Activated T-helper 9 cell treated with anti-CD3 and anti-CD28 coated beads, Interleukin-2, amount 50 U/mL, for 16 hours (primary cell): ENCODE measurements around the gene SEMA3D.

Experiments
- DNase-seq: peaks from one replicate; pipeline ENCODE4 v3.0.0-alpha.2; 2020; ENCODE audit warnings: low read depth

SEMA3D gene

DNA sequence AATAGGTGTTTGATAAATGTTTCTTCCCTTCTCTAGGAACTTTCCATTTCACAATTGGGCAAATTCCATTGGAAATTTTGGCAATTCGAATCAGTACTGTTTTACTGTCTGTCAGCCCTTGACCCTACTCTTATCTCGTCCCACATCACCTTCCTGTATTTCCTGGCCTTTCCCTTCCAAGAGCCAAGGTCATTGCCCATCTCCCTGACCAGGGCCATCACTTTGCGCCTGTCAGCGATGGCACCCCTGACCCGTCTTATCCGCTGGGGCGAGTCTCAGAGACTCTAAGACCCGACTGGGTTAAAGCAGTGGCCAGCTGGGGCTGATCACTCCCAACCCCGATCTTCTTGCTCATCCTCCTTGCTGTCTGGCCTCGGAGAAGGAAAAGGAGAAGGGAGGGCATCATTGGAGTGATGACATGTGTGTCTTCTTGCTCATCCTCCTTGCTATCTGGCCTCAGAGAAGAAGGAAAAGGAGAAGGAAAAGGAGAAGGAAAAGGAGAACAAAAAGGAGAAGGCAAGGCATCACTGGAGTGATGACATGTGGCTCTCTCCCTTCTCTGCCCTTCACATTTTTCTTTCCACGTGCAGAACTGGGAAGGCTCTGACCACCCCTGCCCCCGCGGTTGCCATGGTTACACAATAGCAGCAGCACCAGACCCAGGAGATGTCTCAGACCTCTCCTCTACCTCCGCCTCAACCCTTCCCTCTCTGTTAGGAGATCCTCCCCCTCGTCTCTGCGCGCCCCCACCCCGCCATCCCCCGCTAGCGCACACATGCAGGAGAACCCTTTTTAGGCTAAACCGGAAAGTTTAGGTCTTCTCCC is 2.0 kb downstream of the SEMA3D start:
- DNase-seq: no peak

DNA sequence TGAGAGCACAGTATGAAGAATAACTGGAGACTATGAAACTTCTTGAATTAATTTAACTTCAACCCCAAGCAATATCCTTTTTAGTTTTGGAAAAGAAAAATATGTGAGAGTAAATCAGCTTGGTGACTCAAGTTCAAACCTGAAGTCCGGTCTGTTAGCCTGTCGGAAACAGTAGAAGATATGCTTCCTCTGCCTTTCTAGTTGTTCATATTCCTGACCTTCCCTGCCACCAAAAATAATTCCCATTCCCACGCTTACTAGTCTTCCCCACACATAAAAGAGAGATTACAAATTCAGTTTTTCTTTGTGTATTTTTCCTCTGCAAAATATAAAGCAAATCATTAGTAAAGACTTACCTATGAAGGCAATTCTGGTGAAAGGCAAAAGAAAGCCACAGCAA is 3.6 kb downstream of the SEMA3D start:
- no peak for DNase-seq

DNA sequence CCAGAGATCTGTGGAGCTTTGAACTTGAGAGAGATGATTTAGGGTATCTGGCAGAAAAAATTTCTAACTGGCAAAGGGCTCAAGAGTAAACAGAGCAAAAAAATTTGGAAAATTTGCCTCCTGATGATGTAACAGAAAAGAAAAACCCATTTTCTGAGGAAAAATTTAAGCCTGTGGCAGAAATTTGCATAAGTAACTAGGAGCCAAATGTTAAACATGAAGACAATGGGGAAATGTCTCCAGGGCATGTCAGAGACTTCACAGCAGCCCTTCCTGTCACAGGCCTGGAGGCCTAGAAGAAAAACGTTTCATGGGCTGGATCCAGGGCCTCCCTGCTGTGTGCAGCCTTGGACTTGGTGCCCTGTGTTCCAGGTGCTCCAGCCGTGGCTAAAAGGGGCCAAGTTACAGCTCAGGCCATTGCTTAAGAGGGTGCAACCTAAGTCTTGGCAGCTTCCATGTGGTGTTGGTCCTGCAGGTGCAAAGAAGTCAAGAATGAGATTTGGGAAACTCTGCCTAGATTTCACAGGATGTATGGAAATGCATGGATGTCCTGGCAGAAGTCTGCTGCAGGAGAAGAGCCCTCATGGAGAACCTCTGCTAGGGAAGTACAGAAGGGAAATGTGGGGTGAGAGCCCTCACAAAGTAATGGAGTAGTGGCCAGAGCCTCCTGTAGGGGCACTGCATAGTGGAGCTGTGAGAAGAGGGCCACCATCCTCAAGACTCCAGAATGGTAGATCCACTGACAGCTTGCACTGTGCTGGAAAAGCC is 8.1 kb downstream of the SEMA3D start:
- DNase-seq: no peak

DNA sequence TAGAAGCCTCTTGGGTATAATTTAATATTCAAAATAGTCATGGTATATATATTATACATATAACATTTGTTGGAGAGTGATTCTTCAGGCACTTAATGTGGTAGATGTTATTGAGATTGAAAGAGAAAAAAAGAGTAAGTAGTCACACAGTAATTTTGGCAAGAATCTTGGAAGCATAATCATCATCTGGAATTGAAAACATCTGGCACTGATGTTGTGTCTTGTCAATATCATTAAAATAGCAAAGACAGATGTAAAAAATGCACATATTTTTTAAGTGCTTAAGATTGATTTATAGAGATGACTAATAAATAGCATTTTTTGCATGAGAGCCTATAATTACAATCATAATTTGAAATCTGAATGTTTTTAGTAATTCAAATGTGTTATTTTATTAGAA is 9.5 kb downstream of the SEMA3D start:
- no peak for DNase-seq

DNA sequence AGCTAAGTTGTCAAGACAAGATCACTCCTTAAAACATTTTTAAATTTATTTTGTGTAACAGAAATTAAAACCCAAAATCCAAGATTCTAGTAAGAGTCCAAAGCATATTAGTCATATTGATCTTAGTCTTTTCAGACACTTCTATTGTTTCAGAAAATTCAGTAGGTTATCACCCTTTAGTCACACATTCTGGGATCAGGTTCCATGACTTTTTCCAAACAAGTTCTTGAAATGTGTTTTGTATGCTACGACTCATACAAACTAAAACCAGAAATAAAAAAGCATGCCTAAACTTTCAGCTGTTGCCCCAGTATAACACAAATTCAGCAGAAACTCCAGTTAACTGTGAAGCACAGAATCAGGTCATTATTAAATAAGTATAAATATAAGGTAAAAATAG is 10.7 kb downstream of the SEMA3D start:
- DNase-seq: no peak

DNA sequence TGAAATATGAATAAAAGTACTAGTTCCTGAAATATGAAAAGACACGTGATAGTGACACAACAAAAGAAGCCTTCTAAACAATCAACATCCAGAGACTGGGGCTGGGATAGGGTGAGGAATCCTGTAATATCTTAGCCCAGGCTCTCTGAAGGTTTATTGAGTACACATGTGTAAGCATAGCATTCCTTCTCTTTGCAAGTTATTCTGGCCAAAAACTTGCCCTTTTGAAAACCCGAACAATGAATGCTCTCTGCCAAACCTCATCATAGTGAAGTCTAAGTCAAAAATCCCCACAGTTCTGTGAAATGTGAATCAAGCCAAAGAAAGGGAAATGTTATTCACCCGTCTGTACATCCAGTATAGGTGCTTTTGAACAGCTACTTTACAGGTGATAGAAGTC is 11.6 kb downstream of the SEMA3D start:
- no peak for DNase-seq

DNA sequence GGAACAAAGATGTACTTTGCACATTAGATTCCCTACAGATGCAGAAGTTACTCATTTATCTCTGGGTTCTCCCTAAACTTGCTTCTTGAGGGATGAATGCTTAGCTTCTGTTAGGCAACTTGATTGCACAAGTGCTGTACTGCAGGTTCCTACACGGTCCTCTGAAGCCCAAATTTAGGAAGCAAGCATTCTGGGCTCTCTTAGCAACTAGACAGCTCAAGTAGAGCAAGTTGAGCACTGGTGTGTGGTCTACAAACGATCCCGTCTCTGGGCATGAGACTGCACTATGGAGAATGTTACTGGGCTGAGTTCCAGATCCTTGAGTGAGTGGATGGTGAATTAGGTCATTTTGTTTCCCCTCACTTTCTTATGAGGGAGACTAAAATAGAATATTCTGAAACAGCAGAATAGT is 14.3 kb downstream of the SEMA3D start:
- no peak for DNase-seq

DNA sequence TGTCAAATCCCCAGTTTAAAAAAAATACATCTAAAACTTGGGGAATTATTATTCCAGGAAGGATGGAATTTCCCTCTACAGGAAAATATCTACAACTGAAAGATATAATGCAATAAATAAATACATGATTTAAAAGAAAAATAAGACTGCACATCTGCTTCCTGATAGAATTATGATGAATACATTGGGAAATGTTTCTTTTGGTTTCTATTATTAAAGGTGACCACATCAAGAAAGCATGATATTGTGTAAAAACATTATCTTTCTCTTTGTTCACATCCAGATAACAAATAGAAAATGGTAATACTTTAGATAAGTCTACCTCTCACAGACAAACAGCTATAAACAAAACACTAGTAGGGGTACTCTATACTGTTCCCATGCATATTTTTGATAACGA is 19.2 kb downstream of the SEMA3D start:
- DNase-seq: no peak

DNA sequence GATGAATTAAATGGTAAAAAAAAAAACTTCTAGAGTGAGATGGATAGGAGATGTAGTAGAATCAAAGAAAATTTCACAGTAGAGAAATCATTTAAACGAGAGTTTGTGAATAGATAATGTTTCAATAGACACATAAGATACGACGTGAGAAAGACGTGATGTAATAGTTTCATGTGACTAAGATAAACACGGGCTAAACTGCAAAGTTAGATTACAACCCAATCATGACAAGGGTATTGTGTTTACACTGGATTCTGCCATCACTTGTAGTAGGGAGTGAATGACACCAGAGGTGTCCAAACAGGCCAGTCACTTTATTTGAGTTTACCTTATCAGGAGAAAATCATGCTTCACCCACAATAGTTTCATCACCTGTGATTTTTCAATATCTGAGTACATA is 21.6 kb downstream of the SEMA3D start:
- DNase-seq: no peak

DNA sequence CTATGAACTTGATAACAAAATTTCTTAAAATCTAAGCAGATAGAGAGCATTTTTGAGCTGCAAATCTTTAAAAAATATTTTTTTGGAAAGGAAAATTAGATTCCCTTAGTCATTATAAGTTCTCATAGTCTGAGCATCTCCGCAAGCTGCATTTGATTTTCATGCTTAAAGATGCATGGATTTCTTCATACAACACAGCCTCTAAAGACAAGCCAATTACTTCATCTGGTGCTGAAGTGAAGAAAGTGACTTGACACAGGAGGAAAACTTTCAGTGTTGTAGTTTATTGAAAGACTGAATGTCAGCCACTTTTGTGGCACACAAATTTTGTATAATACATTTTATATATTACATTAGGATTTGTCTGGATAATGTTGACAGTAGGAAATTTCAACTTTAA is 22.5 kb downstream of the SEMA3D start:
- DNase-seq: no peak

DNA sequence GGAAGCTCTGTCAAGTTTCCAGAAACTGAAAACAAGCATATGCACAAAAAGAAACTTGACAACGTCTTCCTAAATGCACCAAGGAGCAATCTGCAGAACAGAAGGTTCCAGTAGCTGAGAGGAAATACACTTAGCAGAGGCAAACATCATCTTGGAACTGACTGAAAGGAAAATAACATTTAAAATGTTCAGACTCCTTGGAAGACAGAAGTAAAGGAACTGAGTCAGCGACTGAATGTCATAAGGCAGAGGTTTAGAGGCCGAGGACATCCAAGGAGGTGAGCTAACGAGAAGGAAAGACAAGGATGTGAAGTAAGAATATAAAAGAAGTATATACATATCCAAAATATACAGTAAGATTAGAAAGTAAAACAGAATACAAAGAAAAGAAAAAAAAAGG is 24.1 kb downstream of the SEMA3D start:
- no peak for DNase-seq

DNA sequence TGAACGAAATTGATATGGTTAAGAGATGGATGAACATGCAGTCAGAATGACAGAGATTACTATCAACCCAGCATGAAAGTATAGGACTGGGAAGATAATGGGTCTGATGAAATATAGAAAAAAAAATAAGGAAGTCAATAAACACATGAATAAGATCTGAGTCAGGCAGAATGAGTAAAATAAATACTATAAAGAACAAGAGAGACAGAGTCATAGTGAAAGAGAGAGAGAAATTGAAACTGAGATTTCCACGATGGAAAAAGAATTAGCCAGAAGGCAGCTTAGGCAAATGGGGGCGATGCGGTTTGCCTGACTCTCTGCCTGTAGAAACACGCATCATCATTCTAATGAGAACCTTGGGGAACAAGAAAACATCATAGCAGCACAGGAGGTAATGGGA is 26.6 kb downstream of the SEMA3D start:
- DNase-seq: no peak

DNA sequence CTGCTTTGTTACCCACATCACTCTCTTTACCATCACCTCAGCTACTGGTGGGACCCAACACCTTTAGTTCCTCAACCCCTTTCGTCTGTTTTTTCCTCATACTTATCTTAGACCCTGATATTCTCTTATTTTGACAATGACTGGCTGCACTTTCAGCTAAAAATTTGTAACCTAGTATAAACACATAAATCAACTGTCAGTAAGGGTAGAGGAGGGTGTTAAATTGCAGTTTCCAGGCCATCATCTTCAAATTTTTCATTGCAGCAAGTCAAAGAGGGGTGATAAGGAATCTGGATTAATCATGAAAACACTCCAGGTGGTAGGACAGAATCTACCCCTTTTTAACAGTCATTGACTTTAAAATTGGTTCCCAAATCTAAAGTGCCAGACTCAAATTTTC is 27.9 kb downstream of the SEMA3D start:
- DNase-seq: no peak

DNA sequence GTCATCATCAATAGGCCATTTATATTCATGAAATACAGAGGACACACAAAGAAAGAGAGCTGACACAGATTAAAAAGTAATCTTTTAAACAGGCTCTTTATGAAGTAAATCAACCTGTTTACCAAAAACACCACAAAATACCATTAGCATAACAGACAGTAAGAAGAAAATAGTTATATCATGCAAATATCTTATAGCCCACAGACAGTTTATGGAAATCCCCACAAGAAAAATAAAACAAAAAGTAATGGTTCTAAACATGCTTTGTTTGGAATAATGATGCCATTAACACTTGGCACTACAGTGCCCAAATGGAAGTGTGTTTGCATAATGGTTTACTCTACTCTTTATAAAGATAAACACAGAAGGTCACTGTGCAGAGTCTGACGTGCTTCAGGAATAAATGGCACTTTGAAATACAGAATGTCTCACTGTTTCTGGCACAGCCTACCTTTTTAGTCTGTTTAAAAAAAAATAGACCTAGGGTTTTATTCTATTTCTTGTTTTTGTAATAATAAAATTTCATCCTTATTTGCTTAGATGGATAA is 30.1 kb downstream of the SEMA3D start:
- DNase-seq: no peak

DNA sequence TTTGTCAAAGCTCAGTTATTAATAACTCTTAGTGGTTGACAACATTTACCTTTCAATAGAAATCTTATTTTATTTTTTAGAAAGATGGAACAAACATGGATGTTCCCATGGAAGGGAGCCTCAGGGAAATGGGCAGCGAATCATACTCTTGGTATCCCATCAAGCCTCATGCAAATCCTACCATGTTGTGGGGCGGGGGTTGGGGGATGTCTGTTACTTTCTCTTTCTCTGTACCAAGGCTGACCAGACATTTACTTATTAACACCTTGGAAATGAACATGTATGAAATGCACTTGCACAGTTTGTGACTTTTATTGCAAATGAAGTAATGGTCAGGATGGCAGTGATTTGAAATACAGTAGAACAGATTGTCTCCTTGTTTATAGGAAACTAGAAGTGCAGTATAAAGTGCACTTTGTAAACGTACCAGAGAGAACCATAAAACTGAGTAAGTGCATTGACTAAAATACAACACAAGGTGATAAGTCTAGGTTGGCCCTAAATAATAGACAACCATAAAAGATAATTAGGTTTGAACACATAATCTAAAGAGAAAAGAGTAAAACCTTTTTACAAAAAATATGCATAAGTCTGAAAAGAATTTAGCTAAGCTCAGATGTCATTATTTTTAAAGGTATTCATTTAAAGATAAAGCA is 32.4 kb downstream of the SEMA3D start:
- DNase-seq: no peak

DNA sequence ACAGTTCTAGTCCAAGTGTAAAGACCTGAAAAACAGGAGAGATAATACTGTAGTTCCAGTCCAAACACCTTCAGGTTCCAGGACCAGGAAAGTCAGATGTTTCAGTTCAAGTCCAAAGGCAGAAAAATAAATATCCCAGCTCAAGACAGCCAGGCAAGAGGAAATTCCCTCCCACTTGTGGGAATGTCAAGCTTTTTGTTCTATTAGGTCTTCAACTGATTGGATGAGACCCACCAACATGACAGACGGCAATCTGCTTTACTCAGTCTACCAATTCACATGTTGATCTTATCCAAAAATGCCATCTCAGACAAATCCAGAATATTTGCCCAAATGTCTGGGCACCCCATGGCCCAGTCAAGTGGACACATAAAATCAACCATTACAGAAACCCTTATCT is 33.1 kb downstream of the SEMA3D start:
- no peak for DNase-seq

DNA sequence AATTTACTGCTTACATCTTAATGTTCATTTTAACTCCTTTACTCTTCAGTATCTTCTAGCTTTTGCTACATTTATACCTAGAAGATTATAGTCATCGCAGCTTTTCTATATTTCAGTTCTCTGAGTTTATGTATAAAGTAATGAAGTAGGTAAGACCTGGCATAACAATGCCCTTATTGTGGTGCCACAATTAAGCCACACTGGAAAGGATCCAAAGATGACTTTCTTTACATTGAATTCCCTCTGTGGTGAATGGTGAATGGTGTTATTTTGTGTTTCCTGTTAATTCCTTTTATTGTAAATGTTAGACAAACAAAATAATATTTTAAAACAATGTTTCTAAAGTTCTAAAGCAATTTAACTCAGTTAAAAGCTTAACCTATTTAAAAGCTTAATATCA is 36.2 kb downstream of the SEMA3D start:
- no peak for DNase-seq

DNA sequence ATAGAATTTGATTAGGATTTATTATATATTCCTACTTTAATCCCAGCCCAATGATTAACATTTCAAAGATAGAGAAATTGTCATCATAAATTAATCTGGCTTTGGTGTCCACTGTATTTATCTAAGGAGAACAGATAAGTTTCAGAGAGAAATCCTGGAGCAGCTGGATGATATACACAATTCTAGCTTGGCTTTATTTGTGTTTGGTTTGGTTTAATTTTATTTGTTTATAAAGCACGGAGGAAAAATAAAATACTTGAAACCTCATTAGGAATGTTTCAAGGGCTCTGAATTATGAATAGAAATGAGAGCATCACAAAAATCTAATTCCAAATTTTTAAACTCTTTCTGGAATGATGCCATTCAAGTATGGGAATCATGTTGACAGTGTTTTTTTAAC is 42.1 kb downstream of the SEMA3D start:
- no peak for DNase-seq

DNA sequence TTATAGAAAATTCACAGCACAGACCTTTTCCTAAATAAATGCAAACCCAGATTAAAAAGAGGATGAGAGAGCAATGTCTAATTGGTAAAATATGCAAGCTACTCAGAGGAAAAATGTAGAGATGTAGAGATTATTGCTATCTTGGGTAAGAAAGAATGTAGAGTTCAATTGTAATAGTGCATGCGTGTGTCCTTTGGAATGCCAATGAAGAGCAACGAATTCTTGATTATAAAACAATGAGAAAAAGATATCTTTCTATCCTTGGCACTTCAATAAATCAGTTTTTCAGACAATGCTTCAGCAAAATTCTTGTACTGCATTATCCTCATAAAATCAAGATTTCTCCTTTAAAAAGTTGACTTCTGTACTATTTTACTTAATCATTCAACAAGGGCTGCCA is 50.9 kb downstream of the SEMA3D start:
- DNase-seq: no peak

DNA sequence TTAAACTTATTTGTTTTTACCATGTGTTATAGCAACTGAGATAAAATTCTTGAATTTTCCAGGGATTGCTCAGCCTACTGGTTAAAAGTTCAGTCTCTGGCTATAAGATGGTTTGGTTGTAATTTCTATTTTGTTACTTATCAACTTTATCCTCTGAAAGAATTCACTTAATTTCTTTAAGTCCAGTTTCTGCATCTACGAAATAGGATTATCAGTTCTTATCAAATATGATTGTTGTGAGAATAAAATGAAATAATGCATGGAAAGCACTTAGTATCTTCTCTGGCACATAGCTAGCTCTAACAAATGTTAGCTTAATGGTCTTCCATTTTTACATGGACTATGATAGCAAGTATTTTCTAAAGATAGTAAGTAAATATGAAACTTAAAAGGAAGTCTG is 53.3 kb downstream of the SEMA3D start:
- no peak for DNase-seq

DNA sequence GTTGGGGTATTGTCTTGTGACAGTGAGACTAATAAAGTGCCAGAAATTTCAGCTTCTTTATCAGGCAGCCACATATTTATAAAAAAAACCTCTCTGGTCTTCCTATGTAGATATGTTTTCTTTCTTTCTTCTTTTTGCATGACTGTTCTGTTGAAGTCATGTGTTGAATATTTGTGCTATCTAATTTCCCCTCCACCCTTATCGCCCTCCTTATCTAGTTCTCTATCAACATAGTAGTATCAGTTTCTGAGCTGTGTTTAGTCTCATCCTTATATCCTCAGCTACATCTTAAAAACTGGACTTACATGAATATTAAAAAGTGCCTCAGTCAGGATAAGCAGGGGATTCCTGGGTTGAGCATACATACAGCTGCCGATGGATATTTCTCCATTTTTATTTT is 53.9 kb downstream of the SEMA3D start:
- DNase-seq: no peak

DNA sequence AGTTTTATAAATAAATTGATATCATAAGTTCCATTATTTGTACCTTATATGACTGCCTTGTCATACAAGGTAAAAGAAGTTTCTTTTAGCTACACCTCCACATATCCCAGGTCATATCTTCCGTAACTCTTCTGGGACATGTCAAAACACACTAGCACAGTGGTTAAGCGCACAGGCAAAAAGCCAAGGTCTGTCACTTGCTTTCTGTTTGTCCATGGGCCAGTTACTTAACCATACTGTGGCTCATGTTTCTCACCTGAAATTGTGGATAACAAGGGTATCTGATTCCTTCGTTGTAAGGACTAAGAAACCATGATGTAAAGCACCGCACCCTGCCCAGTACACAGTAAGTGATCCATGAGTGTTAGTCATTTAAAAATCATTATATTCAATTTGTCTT is 56.2 kb downstream of the SEMA3D start:
- DNase-seq: no peak

DNA sequence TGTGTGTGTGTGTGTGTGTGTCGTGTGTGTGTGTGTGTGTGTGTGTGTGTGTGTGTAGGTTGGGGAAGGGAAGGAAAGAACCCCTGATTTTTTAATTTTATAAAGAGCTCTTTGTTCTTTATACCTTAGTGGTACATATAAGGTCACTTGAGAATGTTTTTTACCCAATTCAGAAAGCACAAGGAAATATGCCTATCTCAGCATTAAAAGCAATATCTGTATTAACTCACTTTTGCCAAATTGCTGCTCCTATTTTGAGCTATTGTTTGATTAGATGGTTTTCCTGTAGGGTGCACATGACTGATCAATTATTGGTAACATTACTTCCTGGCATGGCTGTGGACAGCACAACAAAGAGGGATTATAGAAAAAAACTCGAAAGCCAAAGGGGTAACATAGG is 60.5 kb downstream of the SEMA3D start:
- no peak for DNase-seq
